Measurements from ENCODE around the gene SEPTIN8.

SEPTIN8 gene

DNA sequence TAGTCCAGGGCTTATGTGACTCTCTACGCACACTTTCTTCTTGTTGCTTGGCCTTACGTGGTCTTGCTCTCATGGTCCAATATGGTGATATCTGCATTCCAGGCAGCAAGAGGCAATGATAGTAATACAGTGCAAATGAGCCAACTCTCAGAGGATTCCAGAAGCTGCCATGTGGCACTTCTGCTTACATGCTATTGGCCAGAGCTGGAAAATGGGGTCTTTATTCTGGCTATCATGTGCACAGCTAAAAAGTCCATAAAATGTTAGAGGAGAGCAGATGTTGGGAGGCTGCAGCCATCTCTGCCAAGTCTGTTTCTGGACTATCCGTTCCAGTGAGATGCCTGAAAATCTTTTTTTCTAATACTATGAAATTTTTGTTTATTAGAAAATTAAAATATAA, 2.9 kb upstream of the SEPTIN8 start:
- DNase-seq: no peak

DNA sequence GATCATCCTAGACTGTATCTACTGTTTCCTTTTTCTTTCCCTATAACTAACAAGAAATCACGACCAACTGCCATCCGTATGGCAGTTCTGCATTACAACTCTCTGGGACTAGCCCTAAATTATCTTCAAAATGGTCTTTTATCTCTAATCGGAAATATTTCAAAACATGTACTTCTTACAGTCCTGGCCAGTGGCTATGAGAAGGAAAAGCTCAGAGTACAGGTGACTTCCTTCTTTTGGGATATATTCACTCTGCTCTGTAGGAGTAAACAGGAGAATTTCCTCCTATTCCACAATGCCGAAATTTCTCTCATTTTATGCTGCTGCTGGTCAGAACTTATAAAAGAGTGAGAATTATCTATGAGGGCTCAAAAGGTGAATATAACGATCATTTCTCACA, 1.8 kb upstream of the SEPTIN8 start:
- DNase-seq: no peak

DNA sequence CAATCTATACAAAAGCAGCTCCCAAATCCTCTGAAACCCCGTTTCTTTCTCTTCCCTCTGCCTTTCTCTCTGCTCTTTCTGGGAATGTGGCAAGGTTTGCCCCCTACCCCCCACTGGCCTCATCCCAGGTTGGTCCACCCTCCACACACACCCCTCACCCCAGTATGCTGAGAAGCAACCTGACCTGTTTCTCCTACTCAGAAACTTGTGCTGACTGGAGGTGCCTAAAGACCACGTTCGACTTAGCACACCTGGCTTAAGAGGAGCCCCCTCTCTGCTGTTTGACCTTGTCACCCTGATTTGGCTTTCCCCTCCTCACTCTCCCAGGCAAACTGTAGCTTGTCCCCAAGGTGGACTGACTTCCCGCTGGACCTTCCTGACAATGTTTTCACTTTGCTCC, 1.1 kb upstream of the SEPTIN8 start:
- DNase-seq: no peak

DNA sequence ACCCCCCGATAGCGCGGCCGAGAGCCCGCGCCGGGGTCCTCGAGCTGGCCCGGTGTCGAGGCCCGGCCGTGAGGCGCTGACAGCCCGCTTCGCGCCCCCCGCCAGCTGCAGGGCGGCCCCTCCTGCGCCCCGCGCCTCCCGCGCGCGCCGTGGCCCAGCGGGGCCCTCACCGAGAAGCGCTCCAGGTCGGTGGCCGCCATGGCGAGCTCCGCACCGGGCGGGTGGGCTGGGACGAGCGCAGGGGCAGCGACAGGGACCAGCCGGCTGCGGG, 166 bp downstream of the SEPTIN8 start:
- DNase-seq: no peak

DNA sequence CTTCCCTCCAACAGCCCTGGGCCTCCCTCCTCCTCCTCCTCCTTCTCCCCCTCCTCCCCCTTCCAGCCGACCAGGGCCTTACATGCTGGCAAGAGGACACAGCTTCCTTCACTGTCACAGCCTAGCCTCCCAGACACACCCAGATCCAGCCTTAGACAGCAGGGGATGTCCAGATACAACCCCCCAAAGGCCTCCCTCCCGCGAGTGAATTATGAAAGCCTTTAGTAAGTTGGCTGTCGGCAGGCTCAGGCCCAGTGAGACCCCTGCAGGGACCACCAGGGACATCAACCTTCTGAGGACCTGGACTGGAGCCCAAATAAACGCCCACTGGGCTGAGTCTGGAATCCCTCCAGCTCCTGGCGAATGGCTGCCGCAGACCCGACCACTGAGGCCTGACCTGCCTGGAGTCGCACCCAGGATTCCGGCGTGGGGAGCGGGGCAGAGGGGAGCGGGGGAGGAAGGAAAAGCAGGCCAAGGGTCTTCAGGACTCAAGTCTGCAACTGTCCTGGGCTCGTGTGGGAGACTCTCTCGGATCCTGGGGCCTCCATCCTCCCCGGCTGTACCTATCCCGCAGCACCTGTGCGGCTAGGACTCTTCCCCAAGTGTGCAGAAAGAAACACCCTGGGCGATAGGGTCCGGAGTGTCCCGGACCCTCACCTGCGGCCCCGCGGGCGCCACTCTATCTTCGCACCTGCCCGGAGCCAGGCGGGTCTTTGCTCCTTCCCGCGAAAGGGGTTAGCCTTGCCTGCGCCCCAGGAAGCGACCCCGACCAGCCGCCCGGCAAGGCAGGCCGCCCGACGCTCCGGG, 705 bp downstream of the SEPTIN8 start:
- no peak for DNase-seq

DNA sequence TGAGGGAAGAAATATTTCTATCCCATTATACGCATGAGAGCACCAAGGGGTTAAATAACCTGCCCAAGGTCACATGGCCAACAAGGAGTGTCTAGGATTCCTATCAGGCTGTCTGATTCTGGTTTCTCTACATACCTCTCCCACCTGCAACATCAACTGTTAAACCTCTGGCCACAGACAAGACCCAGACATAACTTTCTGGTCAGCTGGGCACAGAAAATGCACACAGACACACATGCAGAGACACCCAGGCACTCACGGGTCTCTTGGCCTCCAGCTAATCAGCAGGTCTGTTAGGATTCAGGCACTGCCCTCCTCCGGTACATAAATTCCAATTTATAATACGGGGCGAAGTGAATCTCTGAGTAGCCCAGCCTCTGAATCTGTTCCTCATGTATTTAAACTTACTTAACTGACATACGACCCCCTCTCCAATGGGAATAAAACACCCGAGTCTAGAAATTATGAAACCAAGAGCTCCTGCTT, 1.5 kb downstream of the SEPTIN8 start:
- no peak for DNase-seq

DNA sequence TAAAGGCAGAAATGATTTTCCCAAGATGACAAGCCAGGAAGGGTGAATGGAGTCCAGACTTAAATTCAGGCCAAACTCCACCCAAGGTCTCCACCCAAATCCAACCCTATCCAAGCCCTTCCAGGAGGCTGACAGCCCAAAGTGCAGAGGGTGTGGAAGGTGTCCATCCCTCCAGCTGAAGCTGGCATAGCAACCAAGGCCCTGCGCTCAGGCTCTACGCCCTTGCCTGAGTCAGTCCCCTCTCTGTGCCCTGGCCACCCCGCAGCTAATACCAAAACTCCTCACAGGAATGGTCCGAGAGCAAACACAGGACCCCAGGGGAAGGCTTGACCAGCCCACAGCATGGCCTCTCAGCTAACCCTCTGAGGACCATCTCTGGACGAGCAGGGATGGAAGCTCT, 2.1 kb downstream of the SEPTIN8 start:
- DNase-seq: no peak

DNA sequence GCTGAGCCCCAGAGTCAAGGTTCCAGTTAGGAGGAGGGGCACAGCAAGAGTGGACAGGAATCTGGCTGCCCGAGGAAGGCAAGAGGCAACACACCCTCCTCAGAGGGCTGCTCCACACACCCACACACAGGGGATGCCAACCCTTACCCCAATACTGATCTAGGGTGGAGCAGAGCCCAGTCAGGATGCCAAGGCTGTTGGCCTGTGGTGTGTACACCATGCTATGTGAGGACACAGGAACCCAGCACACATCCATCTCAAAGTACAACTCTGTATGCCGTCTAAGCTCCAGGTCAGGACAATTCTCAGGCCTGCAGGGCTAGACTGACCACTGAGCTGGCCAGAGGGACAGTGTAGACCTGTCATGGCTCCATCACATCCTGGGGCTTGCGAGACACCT, 2.6 kb downstream of the SEPTIN8 start:
- no peak for DNase-seq

DNA sequence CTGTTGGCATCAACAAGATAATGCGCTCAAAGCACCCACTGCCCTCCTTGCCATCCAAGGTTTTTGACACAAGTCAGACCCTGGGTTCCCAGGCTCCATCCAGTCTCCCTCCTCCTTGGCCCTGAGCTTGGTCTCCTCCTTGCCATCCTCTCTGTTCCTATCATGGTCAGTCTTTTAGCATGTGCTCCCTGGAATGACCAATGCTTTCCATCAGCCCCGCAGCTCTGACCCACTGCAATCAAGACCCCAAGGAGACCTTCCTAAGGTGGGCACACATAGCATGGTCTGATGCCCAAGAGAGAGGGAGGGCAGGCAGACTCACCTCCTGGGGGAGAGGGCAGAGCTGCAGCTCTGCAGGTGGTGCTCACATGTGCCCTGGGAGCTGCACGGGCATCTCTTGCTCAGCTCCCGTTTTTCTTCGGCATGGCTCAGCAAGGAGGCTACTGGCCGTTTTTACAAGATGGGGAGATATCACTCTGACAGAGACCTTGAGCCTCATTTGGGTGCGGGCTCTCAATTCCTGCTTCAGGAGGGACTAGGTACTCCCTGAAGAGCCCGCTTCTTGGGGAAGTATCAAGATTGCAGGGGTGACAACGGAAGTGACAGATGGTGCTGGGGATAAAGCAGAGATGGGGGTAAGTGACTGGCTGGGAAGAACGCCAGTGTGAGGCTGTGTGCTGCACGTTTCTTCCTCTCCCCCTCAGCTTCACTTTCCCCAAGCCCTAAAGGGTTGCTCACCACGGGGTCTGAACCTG, 3.3 kb downstream of the SEPTIN8 start:
- DNase-seq: peak; percentile 18

DNA sequence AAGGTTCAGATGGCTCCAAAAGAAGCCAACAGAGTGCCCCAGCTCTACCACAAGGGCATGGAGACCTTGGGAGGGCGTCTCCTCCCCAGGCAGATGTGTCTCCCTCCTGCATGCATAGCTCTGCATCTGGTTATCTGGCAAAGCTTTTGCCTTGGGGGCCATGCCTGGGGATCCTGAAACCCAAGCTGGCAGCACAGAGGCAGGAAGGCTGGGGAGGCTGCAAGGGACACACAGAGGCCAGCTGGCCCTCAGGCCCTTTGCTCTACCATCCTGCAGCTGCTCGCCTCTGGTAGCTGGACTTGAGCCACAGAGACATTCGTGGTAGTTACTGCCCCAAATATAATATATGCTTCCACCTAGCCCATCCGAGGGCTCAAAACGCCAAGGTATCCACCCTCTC, 3.9 kb downstream of the SEPTIN8 start:
- DNase-seq: no peak

DNA sequence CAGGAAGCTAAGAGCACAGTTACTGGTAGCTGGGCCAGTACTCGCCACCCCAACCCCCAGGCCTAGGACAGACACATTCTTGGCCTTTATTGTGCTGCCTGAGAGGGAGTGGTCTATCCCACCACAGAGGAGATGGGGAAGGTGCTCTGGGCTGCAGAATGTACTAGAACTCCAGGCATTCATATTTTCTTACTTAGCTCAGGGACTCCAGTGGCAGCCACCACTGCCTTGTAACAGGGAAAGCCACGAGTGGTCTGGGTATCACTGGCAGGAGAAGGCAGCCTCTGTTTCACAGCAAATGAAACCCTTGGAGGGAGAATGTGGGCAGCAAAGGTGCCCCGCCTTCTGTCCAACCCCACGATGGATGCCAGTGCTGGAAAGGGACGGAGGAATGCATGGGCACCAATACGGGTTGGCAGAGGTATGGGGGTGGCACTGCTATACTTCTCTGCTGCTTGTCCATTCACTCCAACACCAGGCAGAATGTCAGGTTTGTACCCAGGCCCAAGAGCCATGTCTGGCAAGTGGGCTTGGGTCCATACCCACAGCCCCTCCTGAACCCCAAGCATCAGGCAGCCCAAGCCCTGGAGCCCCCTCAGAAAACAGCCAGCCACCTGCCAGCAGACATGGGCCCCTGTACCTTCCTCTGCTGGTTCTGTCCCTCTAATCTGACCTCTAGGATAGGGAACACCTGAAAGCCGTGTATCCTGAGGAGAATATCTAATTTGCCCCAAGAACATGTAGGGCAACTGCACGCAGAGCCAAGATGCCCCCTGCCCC, 4.6 kb downstream of the SEPTIN8 start:
- DNase-seq: no peak

DNA sequence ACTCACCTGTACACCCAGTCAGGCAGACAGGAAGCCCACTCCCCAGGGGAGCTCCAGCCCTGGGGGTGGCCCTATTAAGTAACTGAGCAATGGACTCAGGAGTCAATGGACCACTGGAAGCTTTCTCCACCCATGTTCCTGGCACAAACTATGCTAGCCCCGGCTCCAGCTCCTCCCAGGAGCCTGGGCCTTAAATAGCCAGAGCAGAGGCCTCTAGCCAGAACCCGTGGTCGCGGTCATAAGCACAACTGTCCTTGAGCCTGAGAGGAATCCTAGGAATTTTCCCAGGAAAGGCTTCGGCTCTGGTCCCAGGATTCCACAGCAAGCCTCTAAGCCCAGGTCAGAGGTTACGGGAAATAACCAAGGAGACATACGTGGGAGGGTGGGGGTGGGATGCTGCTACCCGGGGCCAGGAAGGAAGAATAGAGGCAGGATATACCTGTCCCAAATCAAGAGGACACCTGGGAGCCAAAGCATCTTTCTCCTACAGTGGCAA, 5.5 kb downstream of the SEPTIN8 start:
- DNase-seq: no peak

DNA sequence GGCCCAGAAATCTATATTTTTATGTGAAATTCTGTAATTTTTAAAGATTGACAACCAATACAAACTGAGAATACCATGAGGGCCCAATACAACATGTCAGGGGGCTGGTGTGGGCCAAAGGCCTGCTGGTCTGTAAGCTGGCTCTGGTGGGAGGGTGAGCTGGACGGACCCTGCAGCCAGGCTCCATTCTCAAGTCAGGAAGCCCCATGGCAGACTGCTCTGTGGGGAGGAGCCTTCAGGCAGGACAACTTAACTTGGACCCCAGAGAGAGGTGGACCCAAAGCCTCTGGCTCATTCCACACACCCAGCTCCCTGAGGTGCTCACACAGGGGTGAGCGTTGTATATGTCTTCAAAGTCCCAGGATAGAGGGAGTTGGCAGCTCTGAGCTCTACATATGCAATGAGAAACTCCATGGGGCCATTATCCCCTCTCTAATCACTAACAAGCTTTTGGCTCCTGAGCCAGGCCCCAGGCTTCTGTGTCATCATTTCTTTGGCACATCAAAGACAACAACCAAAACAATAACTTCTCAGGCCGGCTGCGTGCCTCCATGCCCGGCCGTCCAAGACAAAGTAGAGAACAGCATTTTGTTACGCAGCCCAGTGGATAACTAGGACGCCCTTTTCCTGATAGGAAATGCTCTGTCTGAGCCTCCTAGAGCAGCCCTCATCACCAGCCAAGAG, 6.4 kb downstream of the SEPTIN8 start:
- DNase-seq: no peak

DNA sequence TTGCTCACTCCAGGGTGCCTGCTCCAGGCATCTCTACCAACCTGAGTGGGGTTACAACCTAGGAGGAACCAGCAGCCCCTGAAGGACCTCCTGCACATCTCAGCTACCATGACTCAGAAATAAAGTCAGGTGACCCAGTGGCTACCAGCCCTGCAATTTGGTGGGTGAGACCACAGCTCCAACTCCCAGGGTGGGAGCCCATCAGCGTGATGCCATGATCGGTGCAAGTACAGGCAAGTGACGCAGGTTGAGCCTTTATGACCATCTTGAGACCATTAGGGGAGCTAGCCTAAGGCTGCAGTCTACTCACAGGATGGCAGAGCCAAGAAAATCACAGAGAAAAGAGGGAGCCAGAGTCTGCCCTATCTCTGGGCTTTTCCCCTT, 8.6 kb downstream of the SEPTIN8 start:
- DNase-seq: no peak

DNA sequence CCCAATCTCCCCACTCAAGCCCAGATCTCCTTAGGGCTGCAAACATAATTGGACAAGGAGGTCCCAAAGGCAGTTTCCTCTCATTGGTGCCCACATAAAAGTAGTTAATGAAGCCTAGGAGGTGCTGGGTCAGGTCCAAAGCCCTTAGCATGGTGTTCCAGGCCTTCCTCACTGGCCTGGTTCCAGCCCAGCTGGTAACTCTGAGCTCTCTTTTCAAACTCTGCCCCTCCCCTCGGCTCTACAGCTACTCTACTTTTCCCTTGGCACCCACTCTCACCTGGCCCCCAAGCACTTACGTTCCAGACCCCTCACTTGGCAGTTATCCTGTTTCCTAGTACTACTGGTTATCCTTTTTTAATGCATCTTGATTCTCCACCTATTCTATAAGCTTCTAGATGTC, 9.9 kb downstream of the SEPTIN8 start:
- no peak for DNase-seq

DNA sequence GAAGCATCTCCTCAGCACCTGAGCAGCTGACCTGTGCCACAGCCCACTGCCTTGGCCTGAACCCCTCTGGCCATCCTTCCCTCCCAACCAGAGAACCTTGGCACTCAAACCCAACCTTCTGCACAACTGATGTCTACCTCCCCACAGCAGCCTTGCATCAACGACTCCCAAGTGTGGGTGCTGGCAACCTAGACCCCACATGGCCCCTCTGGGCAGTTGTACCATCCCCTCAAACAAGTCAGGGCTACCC, 10.3 kb downstream of the SEPTIN8 start:
- DNase-seq: no peak

DNA sequence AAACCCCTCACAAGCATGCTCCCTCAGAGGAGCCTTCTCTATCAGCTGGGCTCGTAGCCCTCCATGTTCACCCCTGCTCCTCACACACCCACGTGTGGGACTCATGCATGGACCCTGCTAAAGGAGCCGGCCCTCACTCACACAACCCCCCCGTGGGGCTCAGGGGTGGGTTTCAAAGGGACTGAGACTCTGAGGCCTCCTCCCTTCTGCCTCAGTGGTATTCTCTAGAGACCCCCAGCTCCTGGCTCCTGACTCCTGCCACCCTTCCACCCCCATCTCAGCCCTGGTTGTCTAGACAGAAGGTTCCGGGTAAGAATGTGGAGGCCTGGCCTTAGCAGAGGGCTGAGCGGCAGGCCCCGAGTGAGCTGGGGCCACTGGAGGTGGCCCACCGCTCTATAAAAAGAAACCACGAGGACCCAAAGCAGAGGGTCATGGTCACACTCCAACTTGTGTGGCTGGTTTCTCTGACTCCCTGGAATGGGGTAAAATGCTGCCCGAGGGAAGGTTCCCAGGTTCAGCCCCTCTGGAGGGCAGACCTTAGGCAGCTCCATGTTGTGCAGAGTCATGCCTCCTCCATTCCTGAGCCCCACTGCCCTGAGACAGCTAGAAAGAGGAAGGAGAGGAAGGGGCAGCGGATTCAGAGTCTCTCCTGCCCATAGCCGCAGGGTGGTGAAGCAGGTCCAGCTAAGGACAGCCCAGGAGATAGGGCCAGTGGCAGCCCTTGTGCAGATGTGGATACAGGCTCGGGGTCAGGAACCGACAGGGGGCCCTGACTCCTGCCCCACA, 10.8 kb downstream of the SEPTIN8 start:
- DNase-seq: no peak

DNA sequence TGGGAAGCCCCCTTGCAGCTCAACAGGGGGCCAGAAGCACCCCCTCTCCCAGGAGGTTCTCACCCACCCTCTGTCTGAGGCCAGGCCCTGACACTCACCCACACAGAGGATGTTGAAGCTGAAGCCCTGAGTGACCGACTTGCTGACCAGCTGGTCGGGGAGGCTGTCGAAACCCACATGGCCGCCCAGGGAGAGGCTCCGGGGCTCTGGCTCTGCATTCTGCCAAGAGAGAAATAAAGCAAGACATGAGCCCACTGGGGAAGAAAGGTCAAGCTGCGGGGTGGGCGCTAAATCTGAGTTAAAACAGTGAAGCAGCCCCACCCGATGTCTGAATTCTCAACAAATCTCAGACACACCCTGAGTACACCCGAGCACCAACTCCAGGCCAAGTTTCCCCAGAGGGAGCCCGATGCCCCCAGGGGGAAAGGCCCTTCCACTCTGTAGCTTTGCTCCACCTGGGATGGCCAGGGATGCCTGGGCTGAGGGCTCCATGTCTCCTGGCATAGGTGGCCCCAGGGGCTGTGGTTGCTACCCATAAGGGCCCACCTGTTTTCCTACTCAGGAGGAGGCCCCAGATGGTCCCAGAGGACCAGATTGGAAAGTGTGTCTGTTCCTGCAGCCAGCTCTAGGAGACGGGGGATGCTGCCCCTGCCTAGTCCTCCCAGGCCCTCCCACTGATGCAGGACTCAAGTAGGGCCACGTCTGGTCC, 11.6 kb downstream of the SEPTIN8 start:
- no peak for DNase-seq

DNA sequence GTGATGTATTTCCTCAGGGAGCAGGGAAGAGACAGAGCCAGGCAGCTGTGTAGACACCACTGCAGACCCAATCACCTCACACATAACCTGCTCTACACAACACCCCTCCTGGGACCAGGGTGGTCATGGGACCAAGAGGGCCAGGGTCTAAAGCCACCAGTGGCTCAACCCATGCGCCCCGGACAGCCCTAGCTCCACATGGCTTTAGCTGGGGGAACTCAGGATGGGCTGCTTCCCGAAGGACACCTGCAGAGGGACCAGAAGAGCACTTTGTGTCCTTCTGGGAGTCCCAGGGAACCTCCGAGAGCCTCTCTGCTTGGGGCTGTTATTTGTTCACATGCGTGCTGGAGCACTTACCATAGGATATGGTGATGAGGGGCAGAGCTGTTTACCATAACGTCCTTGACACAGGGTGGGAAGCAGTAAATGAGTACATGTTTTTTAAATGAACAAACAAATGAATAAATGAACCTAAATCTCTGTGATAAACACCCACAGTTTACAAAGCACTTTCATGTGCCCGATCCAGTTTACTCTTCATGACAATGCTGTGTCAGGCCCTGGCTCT, 12.3 kb downstream of the SEPTIN8 start:
- no peak for DNase-seq

DNA sequence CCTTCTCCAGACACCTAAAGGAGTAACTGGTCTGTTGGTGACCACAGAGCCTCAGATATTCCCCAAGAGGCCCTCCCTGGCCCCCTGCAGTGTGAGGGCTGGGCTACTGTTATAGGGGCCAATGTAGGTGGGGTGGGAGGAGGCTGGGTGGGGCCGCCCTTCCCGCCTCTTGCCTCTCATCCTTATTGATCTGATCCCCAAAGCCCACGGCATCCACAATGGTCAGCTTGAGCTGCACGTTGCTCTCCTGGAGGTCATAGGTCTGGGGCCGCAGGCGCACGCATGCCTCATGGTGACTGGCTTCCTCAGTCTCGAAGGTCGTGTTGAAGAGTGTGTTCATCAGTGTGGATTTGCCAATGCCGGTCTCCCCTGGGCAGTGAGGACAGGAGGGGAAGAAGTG, 13.0 kb downstream of the SEPTIN8 start:
- no peak for DNase-seq

DNA sequence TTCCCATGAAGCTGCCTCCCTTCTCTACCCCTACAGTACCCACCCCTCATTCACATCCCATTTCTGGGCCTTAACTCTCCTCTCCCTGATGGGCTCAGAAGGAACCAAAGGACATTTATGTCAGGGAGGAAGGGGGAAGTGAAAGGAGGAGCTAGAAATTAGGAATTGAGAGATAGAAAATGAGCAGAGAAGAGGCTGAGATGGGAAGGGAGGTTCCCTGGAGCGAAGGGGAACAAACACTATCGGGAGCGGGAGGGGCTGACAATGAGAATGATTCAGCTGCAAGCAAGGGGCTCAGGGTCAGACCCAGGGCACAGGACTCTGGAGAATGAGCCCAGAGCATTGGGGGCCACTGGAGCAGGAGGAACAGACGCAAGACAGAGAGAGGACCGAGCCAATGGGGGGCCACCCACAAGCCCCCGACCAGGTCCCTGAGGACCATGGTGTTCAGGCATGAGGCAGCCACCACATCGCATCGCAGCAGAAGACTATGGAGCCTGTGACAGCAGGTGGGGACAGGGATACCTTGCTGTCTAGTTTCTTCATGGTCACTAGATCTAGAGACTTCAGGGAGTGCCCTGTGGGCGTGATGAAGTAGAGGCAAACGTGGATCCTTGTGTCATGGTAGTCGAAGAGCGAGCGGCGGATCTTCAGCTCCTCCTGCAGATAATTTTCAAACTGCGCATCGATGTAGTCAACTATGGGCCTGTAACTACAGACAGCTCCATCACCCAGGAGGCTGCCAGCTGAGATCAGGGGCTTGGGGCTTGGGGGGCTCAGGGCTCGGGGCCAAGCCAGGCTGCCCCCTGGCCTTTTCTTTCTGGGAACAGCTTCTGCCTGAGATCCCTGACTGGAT, 13.6 kb downstream of the SEPTIN8 start:
- no peak for DNase-seq
